CD4-positive, CD25-positive, alpha-beta regulatory T cell (primary cell): ENCODE results near the gene MACROD2. TPM values are rescaled to one million over a fixed set of nuclear protein-coding genes. Genes with fewer than 3 reads are reported as not detected.
A peak's percentile ranks its signal among the peaks of the same experiment; 100 is the strongest.

ENCODE experiments used
- ATAC-seq, 2 donors: fragments of 150-1000 bp; cut with Tn5 transposase; one replicate each; pipeline ENCODE4 v1.10.0; 2021; ENCODE audit warnings: low read depth in 2 of 2, moderate number of reproducible peaks in 2 of 2, moderate library complexity in 1 of 2
- DNase-seq, 3 donors: peaks; one replicate each; pipeline versions ENCODE4 v3.0.0 to v3.0.0-alpha.2; 2012 to 2022; ENCODE audit warnings: mixed read lengths in 1 of 3
- H3K27ac ChIP-seq: one replicate; pipeline ENCODE4 v1.7.0; 2013; ENCODE audit warnings: mild to moderate bottlenecking, low read length; ENCODE audit not compliant: insufficient read depth, poor library complexity, severe bottlenecking
- H3K27me3 ChIP-seq: one replicate; pipeline ENCODE4 v1.7.0; 2013; ENCODE audit warnings: low read length; ENCODE audit not compliant: control insufficient read depth, insufficient read depth
- H3K36me3 ChIP-seq: one replicate; pipeline ENCODE4 v1.7.0; 2013; ENCODE audit warnings: mild to moderate bottlenecking, low read length, moderate library complexity; ENCODE audit not compliant: control insufficient read depth, insufficient read depth
- H3K4me1 ChIP-seq: 2 replicates; pipeline ENCODE4 v1.7.0; 2013; ENCODE audit warnings: mild to moderate bottlenecking, low read length; ENCODE audit not compliant: insufficient read depth, control insufficient read depth, poor library complexity, severe bottlenecking
- H3K4me3 ChIP-seq: one replicate; pipeline ENCODE4 v1.7.0; 2013; ENCODE audit warnings: low read depth, mild to moderate bottlenecking, low read length, moderate library complexity
- H3K9me3 ChIP-seq, 2 experiments: 1 replicate in 1 of 2; 2 replicates in 1 of 2; pipeline ENCODE4 v1.7.0; 2013; ENCODE audit warnings: low read length in 2 of 2, mild to moderate bottlenecking in 1 of 2, moderate library complexity in 1 of 2; ENCODE audit not compliant: control insufficient read depth in 2 of 2
- H3K27ac Mint-ChIP-seq, 3 donors: one replicate each; pipeline ENCODE4 v1.8.0; 2020 to 2022; ENCODE audit warnings: mild to moderate bottlenecking in 3 of 3, mixed read lengths in 3 of 3, moderate library complexity in 2 of 3
- H3K27me3 Mint-ChIP-seq: one replicate; pipeline ENCODE4 v1.8.0; 2022; ENCODE audit warnings: mild to moderate bottlenecking, mixed read lengths
- H3K36me3 Mint-ChIP-seq: one replicate; pipeline ENCODE4 v1.8.0; 2020; ENCODE audit warnings: mixed read lengths
- H3K4me1 Mint-ChIP-seq, 4 donors: one replicate each; pipeline ENCODE4 v1.8.0; 2020 to 2022; ENCODE audit warnings: mixed read lengths in 4 of 4, mild to moderate bottlenecking in 1 of 4
- H3K4me3 Mint-ChIP-seq, 4 donors: one replicate each; pipeline ENCODE4 v1.8.0; 2020 to 2022; ENCODE audit warnings: mild to moderate bottlenecking in 4 of 4, mixed read lengths in 4 of 4, moderate library complexity in 3 of 4
- H3K9me3 Mint-ChIP-seq, 7 donors: one replicate each; pipeline ENCODE4 v1.8.0; 2020 to 2022; ENCODE audit warnings: mixed read lengths in 7 of 7, mild to moderate bottlenecking in 3 of 7, moderate library complexity in 2 of 7
- polyA plus RNA-seq, 4 donors: library from polyadenylated mRNA; unstranded; fragments of 300-500 nt; fragmentation: Illumina TruSeq; gene quantifications; one replicate each; pipeline ENCODE4 v1.2.3, GENCODE V29; 2021
- total RNA-seq: library from RNA; stranded (reverse); gene quantifications from one replicate; pipeline ENCODE4 v1.2.3, GENCODE V29; 2022

MACROD2 gene
- total and polyA plus RNA-seq, 5 donors from 2014 or later = 1.4 TPM; not detected in 4

GRCh38 chr20:15302075-15302474 lies 1306.8 kb downstream of the MACROD2 start:
- H3K36me3 ChIP-seq = no peaks in the 10 kb centered on the region
- no peak for ATAC-seq

GRCh38 chr20:15310361-15310760 lies 1315.0 kb downstream of the MACROD2 start:
- DNase-seq = no peak
- H3K27me3 Mint-ChIP-seq = no peaks in the 10 kb centered on the region

More at GRCh38 chr20:15302075-15302474, 1306.8 kb downstream of the MACROD2 start:
- Histone ChIP-seq H3K4me3 (no peak overlapping the region), H3K27me3 (no peaks in the 10 kb centered on the region), H3K9me3 (peaks cover 0 to 5% of the 10 kb centered on the region in 2 experiments), H3K27ac (no peak overlapping the region), H3K4me1 (no peaks in the 10 kb centered on the region)
- no peak for DNase-seq
- H3K4me3 Mint-ChIP-seq = no peak overlapping the region
- H3K27ac Mint-ChIP-seq = no peak overlapping the region
- no peaks in the 10 kb centered on the region for H3K36me3 Mint-ChIP-seq
- H3K4me1 Mint-ChIP-seq = no peaks in the 10 kb centered on the region
- peaks cover 4 to 34% (median 14%) of the 10 kb centered on the region in 7 donors for H3K9me3 Mint-ChIP-seq
- no peaks in the 10 kb centered on the region for H3K27me3 Mint-ChIP-seq

GRCh38 chr20:15316556-15316955 lies 1321.2 kb downstream of the MACROD2 start:
- ATAC-seq (no peak), DNase-seq (no peak)
- Histone ChIP-seq H3K4me1 (no peaks in the 10 kb centered on the region), H3K36me3 (no peaks in the 10 kb centered on the region), H3K27me3 (no peaks in the 10 kb centered on the region), H3K9me3 (no peaks in the 10 kb centered on the region), H3K27ac (no peak overlapping the region), H3K4me3 (no peak overlapping the region)
- Mint-ChIP-seq H3K27ac (no peak overlapping the region), H3K36me3 (no peaks in the 10 kb centered on the region), H3K4me1 (no peaks in the 10 kb centered on the region), H3K4me3 (no peak overlapping the region), H3K27me3 (no peaks in the 10 kb centered on the region), H3K9me3 (peaks cover 4 to 20% (median 11%) of the 10 kb centered on the region in 7 donors)

More at GRCh38 chr20:15310361-15310760, 1315.0 kb downstream of the MACROD2 start:
- Mint-ChIP-seq H3K27ac (peak overlapping the region in 1 of 3 donors; percentile 9), H3K4me1 (no peaks in the 10 kb centered on the region), H3K9me3 (peaks cover 0 to 21% (median 7%) of the 10 kb centered on the region in 7 donors), H3K36me3 (no peaks in the 10 kb centered on the region), H3K4me3 (no peak overlapping the region)
- Histone ChIP-seq H3K36me3 (no peaks in the 10 kb centered on the region), H3K27me3 (no peaks in the 10 kb centered on the region), H3K9me3 (peaks cover 0 to 2% of the 10 kb centered on the region in 2 experiments), H3K4me1 (no peaks in the 10 kb centered on the region), H3K4me3 (no peak overlapping the region), H3K27ac (no peak overlapping the region)
- ATAC-seq = no peak

GRCh38 chr20:15317546-15318232 lies 1322.4 kb downstream of the MACROD2 start:
- no peak overlapping the region for H3K27ac Mint-ChIP-seq
- H3K27me3 Mint-ChIP-seq = no peaks in the 10 kb centered on the region
- no peaks in the 10 kb centered on the region for H3K4me1 ChIP-seq
- H3K4me1 Mint-ChIP-seq = no peaks in the 10 kb centered on the region
- no peaks in the 10 kb centered on the region for H3K36me3 Mint-ChIP-seq
- no peak overlapping the region for H3K27ac ChIP-seq
- peaks cover 4 to 20% (median 11%) of the 10 kb centered on the region in 7 donors for H3K9me3 Mint-ChIP-seq
- H3K36me3 ChIP-seq = no peaks in the 10 kb centered on the region
- ATAC-seq = no peak
- H3K27me3 ChIP-seq = no peaks in the 10 kb centered on the region
- no peak overlapping the region for H3K4me3 Mint-ChIP-seq
- no peak for DNase-seq
- H3K9me3 ChIP-seq = no peaks in the 10 kb centered on the region
- H3K4me3 ChIP-seq = no peak overlapping the region

GRCh38 chr20:15318682-15319081 lies 1323.4 kb downstream of the MACROD2 start:
- Mint-ChIP-seq H3K4me3 (no peak overlapping the region), H3K27me3 (no peaks in the 10 kb centered on the region), H3K27ac (no peak overlapping the region), H3K9me3 (peaks cover 3 to 22% (median 15%) of the 10 kb centered on the region in 7 donors), H3K4me1 (no peaks in the 10 kb centered on the region), H3K36me3 (no peaks in the 10 kb centered on the region)
- Histone ChIP-seq H3K36me3 (no peaks in the 10 kb centered on the region), H3K27me3 (no peaks in the 10 kb centered on the region), H3K4me1 (no peaks in the 10 kb centered on the region), H3K9me3 (no peaks in the 10 kb centered on the region), H3K4me3 (no peak overlapping the region), H3K27ac (no peak overlapping the region)
- ATAC-seq = no peak
- DNase-seq = no peak

GRCh38 chr20:15319439-15319838 lies 1324.1 kb downstream of the MACROD2 start:
- Mint-ChIP-seq H3K27ac (no peak overlapping the region), H3K4me1 (no peaks in the 10 kb centered on the region), H3K27me3 (no peaks in the 10 kb centered on the region), H3K9me3 (peaks cover 3 to 23% (median 15%) of the 10 kb centered on the region in 7 donors), H3K36me3 (no peaks in the 10 kb centered on the region), H3K4me3 (no peak overlapping the region)
- no peaks in the 10 kb centered on the region for H3K36me3 ChIP-seq
- H3K27ac ChIP-seq = no peak overlapping the region
- DNase-seq = no peak
- ATAC-seq = no peak
- no peak overlapping the region for H3K4me3 ChIP-seq
- H3K4me1 ChIP-seq = no peaks in the 10 kb centered on the region
- H3K27me3 ChIP-seq = no peaks in the 10 kb centered on the region
- no peaks in the 10 kb centered on the region for H3K9me3 ChIP-seq

- no peaks in the 10 kb centered on the region for H3K36me3 Mint-ChIP-seq
- H3K4me3 Mint-ChIP-seq = no peak overlapping the region
- Histone ChIP-seq H3K4me1 (no peaks in the 10 kb centered on the region), H3K4me3 (no peak overlapping the region), H3K27me3 (no peaks in the 10 kb centered on the region), H3K9me3 (no peaks in the 10 kb centered on the region), H3K36me3 (no peaks in the 10 kb centered on the region), H3K27ac (no peak overlapping the region)
- DNase-seq = no peak
- no peaks in the 10 kb centered on the region for H3K27me3 Mint-ChIP-seq
- H3K9me3 Mint-ChIP-seq = peaks cover 4 to 15% (median 9%) of the 10 kb centered on the region in 7 donors
- ATAC-seq = no peak
- H3K4me1 Mint-ChIP-seq = no peaks in the 10 kb centered on the region
- no peak overlapping the region for H3K27ac Mint-ChIP-seq
Measured at GRCh38 chr20:15320941-15321340, 1325.6 kb downstream of the MACROD2 start.

GRCh38 chr20:15327123-15327522 lies 1331.8 kb downstream of the MACROD2 start:
- Histone ChIP-seq H3K27ac (no peak overlapping the region), H3K9me3 (peaks cover 0 to 3% of the 10 kb centered on the region in 2 experiments), H3K4me1 (no peaks in the 10 kb centered on the region), H3K27me3 (no peaks in the 10 kb centered on the region), H3K4me3 (no peak overlapping the region), H3K36me3 (no peaks in the 10 kb centered on the region)
- no peak for ATAC-seq
- no peak overlapping the region for H3K27ac Mint-ChIP-seq
- no peaks in the 10 kb centered on the region for H3K36me3 Mint-ChIP-seq
- H3K9me3 Mint-ChIP-seq = peaks cover 3 to 16% (median 7%) of the 10 kb centered on the region in 7 donors
- no peaks in the 10 kb centered on the region for H3K27me3 Mint-ChIP-seq
- DNase-seq = no peak
- H3K4me1 Mint-ChIP-seq = no peaks in the 10 kb centered on the region
- no peak overlapping the region for H3K4me3 Mint-ChIP-seq
